ENCODE data around the gene ZFP90.
"Not testable (repeated sequence)": the region's sequence is repeated elsewhere in the genome, so short reads cannot be mapped to it uniquely, and the experiment has no call there.

The ZFP90 gene

DNA sequence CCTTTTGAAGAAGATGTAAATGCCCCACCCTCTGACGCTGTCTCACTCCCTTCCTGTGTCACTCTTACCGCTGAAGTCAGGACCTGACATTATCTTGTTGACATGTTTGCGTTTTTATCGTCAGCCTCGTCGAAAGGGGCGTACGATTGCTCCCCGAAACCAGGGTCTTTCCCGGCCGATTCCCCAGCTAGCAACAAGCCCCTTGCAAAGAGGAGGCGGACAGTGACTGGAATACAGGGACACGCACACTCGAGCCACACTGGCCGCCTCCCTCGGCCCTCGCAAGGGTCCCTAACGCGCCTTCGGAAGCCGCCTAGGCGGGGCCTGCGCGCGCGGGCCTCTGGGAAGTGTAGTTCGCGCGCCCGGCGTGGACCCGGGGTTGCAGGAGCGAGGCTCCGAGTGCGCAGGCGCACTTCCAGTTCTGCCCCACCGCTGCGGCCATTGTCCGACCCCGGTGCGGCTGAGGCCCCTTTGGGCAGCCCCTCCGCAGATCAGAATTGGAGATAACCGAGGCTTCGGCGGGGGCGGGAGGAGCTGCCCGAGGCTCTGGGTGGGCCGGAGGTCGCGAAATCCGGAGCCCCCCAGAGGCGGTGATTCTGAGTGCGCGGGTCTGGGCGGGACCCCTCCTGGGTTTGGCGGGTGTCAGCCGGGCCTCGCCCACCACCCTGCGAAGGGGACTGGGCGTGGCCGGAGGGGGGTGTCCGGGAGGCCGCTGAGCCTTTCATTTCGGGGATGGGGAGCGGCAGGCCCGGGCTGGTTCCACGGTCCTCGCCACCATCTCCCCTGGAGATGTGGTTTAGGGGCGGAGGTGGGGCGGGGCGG lies at the start of gene ZFP90:
TSS of gene ZFP90 (plus strand) at position 412 of the 822 bp plus-strand sequence. CDS start 502 bp downstream, outside the sequence.
- peak; percentile 84 for DNase-seq

DNA sequence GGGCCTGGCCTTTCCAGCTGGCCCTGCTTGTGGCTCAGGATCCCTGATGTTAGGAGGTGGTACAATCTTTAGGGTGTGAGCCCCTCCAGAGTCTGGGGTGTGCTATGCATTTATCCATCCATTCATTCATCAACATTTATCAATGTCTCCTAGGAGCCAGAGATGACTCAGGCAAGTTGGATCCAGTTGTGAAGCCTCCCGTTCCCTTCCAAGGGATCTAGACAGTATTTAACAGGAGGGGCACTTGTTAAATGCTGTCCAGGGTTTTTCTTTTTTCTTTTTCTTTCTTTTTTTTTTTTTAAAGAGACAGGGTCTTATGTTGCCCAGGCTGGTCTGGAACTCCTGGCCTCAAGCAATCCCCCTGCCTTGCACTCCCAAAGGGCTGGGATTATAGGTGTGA lies 48.7 kb upstream of the ZFP90 start:
- no peak for DNase-seq

DNA sequence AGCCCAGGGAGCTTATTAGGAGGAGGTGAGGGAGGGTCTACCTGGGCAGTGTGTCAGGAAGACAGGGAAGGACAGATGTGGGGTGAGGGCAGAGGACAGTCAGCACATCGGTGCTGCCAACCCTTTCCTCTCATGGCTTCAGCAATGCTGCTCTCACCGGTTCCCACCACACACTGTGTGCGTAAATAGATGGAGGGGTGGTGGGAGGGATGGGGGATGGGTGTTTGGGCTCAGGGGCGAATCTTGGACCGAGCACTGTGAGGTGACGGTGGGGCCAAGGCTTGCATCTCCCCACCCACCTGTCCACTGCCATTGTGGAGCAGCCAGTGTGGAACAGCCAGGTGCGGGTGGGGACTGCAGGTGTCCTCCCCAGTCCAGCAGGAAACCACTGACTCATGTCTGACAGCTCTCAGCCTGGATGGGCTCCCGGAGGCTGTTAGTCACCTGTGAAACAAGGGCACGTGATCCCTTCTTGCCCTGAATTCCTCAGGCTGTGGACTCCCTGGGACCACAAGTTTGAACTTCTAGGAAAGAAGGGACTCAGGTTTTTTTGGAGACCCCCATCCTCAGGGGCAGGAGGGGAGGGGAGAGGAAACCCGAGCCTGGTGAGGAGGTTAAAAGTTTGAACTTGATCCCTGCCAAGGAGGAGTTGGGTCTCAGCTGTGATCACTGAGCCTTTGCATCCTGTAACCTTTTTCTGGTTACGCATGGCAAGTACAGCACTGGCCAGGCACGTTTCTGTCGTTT lies 48.1 kb upstream of the ZFP90 start:
- DNase-seq: peak; percentile 32

DNA sequence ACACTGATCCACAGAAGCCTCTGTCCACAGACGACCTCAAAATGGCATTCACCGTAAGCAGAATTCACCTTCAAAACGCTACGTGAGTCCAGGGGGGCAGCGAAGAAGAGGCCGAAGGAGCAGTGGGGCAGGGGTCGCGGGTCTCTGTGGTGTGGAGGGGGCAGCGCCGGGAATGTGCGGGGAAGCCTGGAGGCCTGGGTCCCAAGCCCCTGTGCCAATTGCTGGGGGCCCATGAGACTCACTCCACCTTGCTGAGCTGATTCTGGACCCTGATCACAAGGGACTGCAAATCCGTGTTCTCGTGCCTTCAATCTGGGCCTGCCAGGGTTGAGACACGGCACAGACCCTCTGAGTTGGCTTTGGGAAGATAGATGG lies 47.5 kb upstream of the ZFP90 start:
- DNase-seq: no peak

DNA sequence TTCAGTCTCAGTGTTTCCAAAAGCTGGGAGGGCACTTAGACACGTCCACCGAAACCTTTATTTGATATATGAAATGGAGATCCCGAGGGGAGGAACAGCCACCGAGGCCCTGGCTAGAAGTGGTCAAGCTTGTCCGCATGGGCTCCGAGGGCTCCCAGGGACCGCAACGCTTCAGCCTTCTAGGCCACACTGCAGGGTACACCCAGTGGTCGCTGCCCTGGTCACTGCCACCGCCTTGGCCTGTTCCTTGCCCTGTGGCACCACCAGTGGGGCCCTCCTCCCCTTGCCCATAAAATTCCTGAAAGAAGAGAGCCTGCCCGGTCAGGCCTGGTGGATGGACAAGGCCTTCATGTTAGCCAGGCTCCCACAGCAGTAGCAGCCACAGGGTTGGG lies 46.9 kb upstream of the ZFP90 start:
- DNase-seq: no peak

DNA sequence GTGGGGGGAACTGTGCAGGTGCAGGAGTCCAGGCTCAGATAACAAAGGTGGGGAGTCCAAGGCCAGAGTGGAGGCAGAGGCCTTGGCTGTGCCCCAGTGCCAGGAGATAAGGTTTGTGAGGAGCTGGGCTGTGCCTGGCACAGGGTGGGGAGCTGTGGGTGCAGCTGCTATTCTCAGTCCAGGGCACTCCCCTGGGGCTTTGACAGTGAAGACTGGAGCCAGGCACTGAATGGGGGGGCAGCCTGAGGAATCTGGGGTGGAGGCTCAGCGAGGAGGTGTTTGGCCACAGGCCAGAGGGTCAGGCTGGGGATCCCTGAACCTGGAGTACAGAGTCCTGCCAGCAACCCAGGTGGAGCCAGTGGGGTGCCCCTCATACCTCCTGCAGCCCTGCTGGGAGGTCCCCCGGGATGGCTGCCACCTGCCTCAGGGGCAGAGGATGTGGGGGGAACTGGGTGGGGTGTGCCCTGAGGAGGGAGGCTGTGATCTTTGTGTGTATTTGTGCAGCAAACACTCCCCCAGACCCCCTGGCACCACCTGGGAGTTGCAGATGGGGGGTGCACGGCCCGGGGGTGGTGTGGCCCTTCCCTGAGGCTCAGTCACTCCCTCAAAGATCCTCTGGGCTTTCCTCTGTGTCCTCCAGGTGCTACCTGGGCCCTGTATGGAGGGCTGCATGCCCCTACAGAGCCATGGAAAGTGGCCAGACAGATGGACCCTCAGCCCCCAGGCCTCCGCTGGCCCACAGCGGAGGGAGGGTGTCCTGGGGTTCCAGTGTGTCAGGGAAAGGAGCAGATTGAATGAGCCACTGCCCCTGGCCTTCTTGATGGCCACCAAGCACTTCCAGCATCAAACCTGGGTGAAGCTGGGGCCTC lies 46.3 kb upstream of the ZFP90 start:
- DNase-seq: no peak

DNA sequence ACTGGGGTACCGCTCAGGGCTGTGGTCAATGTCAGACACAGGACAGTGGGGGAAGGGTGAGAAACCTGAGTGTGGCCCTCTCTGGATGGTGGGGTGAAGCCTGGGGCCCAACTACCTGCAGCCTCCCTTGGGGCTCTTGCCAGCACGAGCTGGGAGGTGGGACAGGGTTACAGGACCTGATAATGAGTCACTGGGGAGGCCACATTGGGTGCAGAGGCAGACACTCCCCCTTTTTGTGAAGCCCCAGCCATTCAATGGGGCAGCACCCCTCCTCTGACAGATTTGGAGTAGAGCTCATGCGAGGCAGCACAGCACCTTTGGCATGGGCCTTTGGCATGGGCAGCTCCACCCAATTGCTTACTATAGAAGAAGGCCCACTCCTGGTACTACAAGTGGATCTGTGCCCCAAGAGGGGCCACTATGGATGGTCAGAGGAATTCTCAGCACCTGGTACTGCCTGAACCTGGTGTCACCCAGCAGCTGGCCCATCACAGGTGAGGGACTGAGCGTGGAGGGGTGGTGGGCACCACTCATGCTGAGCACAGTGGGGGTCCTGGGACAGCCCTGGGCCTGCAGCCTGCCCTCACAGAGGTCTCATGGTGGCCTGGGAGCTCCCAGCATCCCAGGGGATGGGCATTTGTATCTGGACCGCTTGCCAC lies 45.5 kb upstream of the ZFP90 start:
- no peak for DNase-seq

DNA sequence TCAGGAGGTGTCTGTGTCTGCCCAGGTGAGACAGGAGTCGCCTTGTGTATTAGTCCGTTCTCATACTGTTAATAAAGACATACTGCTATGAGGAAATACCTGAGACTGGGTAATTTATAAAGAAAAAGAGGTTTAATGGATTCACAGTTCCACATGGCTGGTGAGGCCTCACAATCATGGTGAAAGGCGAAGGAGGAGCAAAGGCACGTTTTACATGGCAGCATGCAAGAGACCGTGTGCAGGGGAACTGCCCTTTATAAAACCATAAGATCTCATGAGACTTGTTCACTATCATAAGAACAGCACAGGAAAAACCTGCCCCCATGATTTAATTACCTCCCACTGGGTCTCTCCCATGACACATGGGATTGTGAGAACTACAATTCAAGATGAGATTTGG lies 44.8 kb upstream of the ZFP90 start:
- not testable (repeated sequence) for DNase-seq

DNA sequence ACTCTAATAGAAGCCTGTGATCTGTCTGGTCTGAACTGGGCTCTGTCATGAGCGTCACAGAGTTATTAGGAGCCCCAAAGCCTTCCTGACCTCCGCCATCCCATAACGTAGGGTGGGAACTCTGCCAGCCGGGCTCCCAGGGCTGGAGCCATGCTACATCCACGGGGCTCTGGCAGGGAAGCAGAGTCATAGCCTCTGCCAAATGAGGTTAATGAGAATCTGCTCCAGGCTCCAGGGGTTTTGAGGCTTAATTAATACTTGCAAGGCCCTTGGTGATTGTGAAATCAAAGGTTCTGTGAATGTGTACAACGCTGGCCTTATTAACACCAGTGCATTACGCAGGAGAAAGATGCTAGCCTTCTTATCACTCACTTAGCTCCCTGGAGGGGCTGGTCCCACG lies 42.4 kb upstream of the ZFP90 start:
- DNase-seq: no peak

DNA sequence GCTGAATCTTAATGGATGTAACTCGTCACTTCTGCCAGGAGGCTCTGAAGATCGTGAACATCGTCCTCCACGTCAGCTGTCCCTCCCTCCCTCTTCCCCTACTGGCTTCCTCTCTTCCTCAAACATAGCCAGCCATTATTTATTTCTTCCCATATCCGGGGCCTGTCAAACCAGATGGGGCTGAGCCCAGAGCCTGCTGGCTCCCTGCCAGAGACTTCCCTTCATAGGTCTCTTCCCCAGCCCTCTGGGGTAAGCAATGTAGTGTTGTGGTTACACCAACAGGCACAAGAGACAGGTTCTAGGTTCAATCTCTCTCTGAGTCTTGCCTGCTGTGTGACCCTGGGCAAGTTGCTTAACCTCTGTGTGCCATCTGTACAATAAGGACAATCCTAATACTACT lies 40.1 kb upstream of the ZFP90 start:
- DNase-seq: no peak

DNA sequence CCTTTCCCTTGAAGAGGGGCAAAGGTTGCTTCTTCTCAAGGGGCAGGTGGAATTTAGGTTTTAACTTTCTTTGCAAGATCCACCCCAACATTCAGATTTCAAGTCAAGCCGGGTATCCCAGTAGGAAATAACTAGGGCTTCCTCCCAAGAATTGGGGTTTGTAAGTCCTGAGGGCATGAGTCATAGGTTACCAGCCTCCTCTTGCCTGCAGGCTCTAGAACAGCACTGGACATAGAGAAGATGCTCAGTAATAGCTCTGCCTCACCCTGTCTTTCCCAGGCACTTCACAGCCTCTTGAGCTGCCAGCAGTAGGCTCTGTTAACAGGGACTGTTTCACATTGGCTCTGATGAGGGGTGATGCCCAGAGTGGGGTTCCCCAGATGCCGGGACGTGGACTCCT lies 35.8 kb upstream of the ZFP90 start:
- DNase-seq: no peak

DNA sequence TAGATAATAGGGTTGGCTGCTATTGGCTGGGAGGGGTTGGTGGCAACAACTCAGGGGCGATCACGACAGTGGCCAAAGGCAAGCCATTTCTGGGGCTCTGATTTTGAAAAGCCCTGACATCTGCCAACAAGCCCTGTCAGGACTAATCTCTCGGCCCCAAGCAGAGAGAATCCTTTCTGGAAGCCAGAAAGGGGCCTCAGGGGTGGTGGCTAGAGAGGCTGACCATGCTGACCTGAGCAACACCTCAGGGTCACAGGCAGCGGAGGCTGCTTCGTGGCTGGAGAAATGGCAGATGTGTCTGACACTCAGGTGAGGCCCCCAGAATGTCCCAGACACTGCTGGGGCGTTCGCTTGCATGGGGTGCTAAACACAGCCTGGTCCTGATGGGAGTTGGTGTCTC lies 35.0 kb upstream of the ZFP90 start:
- no peak for DNase-seq

DNA sequence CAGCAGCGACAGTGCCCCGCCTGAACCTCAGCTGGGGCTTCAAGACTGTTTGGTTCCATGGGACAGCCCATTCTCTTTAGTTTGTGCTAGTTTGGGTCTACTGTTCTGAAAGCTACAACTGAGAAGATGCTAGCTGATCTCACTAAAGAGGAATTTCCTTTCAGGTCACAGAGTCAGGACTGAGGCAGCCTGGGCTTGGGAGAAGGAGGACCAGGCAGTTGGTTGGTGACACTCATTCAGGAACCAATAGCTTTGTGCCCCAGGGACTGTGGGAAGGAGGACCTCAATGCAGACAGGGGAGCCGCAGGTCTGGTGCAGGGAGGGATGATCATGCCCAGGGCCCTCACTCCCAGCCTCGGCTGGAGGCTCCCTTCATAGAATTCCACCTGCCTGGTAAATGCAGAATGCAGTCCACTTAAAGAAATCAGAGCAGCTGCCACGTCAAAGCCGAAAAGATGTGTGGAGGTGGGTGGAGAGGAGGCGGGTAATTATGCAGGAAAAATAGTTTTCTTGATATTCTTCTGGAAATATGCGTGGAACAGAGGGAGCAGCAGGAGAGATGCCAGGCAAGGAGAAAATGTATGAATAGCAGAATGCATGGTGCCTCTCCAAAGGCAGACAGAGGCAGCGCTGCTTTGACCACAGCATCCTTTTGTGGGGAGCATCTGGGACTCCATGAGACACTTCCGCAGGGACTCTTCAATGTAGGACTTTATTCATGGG lies 32.6 kb upstream of the ZFP90 start:
- no peak for DNase-seq

DNA sequence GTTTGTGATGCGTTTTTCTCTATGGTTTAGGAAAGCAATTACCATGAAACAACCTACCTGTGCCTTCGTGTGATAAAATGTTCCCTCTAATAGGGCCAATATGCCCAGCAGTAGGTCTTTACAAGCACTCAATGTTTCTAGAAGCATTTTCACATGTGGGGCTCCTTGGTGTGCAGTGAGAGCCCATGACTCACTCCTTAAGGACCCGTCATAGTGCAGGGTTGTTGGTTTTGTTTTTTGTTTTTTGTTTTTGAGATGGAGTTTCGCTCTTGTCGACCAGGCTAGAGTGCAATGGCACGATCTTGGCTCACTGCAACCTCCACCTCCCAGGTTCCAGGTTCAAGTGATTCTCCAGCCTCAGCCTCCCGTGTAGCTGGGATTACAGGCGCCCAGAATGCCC lies 31.1 kb upstream of the ZFP90 start:
- DNase-seq: no peak

DNA sequence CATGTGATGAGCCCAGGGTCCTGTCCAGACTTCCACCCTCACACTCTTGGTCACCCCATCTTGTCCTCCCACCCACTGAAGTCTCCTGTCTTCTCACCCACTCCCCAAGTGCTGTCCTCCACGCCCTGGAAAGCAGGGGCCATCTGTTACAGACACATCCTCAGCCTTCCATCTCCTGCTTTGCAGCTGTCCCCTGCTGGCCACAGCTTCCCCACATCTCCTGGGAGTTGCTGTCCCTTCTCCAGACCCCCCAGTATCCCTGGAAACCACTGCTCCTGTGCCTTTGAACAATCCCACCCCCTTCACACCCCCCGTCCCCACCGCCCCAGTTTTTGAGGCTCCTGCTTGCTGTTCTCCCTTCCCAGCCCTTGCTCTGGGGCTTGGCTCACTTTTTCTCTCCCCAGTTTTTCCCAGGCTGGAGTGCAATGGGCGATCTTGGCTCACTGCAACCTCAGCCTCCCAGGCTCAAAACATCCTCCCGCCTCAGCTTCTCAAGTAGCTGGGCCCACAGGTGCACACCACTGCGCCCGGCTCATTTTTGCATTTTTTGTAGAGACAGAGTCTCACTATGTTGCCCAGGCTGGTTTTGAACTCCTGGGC lies 30.4 kb upstream of the ZFP90 start:
- no peak for DNase-seq

DNA sequence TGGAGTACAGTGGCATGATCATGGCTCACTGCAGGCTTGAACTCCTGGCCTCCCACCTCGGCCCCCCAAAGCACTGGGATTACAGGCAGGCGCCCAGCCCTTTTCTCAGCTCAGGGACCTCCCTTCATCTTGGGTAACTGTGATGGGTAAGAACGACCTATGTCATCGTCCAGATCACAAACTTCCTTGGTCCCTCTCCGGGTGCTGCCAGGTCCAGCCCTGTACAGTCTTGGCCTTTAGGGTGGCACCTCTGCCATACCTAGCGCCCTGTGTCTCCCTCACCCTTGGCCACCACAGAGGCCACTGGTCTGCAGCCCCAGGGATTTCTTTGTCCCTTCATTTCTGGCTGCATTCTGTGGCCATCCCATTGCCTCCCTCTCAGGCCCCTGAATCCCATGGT lies 29.7 kb upstream of the ZFP90 start:
- no peak for DNase-seq

DNA sequence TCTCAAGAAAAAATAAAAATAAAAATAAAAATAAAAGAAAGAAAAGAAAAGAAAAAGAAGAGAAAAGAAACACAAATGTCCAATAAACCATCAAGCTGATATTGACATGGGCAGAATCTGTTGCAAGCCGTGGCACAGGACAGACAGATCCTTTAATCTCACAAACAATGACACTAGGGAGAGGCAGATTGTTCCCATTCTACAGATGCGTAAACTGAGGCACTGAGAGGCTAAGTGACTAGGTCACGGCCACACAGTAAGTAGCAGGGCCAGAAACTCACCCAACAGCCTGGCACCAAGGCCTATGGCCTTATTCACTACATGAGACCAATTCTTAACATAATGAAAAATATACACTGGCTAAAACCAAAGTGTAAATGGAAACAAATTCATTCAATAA lies 28.3 kb upstream of the ZFP90 start:
- DNase-seq: no peak

DNA sequence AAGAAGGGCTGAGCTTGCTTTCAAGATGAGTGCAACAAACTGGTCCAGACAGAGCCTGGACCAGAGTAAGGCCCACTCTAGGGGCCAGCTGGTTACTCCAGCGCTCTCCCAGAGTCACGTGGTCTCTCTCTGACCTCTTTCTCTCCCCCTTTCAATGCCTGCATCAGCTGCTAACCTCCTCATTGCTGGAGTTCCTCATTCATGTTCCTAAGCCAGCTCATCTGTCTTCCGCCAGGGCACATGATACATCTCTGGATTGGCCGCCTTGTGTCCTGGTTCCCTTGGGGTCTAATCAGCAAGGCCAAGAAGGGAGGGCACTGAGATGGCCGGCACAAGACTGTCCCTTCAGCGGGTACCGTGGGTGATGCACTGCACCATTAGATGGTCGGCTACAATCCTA lies 26.9 kb upstream of the ZFP90 start:
- DNase-seq: no peak

DNA sequence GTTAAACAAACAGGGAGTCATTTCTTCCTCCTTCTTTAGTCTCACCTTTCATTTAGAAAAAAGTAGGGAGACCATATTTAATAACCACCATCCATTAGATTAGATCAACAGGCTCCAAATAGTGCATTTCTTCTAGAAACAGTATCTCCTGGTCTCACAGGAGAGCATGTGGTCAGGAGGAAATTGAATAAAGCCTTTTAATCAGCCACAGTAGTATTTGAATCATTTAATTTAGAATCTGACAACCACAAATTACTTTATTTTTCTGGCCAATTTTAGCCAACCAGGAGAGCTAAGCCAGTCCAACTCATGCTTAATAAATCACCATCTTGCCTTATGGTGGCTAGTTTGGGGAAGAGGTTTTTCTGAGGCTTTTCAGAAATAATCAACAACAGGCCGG lies 26.3 kb upstream of the ZFP90 start:
- DNase-seq: no peak

DNA sequence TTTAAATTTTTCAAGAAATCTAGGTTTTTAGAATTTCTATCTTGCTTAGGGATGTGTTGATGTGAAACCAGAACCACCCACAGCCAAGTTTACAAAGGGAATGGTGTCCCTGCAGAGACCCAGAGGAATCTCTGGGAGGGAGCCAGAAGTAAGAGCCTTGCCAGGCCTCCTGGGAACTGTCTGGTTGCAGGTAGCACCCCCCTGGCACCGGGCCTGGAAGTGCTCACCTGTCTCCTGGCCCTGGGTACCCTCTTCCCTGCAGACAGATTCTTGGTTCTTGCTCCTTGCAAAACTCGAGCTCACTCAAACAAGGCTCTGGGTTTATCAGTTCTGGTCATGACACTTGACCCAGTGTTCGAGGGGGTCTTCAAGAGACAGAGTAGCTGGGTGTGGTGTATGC lies 24.6 kb upstream of the ZFP90 start:
- no peak for DNase-seq

DNA sequence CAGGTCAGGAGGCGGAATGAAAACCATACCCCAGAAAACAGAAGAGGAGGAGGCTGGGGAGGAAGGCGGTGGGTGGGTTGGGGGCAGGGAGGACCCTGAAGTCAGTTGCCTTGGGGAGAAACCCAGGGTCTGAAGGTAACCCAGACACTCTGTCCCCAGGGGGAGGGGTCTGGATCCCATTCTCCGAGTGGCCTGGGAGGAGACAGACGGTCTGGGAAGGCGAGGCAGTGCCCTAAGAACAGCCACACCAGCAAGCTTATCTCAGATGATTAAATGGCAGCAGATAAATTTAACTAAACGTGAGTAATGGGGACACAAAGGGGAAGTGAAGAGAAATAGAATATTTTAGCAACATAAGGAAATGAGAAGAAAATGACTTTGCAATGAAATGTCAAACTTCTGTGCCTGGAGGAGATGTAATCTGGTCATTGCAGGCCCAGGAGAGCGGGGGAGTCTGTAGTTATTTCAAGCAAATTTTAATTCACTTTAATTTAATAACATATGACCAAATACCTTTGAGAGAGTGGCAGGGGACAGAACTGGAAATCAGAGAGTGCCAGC lies 21.4 kb upstream of the ZFP90 start:
- DNase-seq: no peak

Data from fibroblast of upper back skin (primary cell).